Fibroblast of the conjunctiva (primary cell): Measurements from ENCODE around the gene COX8C.
"Not testable (repeated sequence)": the region's sequence is repeated elsewhere in the genome, so short reads cannot be mapped to it uniquely, and the experiment has no call there.

ENCODE experiments used
- DNase-seq: peaks from one replicate; pipeline ENCODE4 v3.0.0-alpha.2; 2010; ENCODE audit warnings: low read depth

COX8C gene

GRCh38 chr14:93322929-93323599, 23.9 kb upstream of the COX8C start:
- DNase-seq = no peak

- no peak for DNase-seq
Observed at GRCh38 chr14:93323600-93324174, 23.3 kb upstream of the COX8C start.

- no peak for DNase-seq
Observed at GRCh38 chr14:93326196-93326595, 20.8 kb upstream of the COX8C start.

GRCh38 chr14:93328546-93328945, 18.4 kb upstream of the COX8C start:
- no peak for DNase-seq

- DNase-seq = no peak
Observed at GRCh38 chr14:93329965-93330608, 16.9 kb upstream of the COX8C start.

- DNase-seq = no peak
Observed at GRCh38 chr14:93330609-93331000, 16.4 kb upstream of the COX8C start.

- DNase-seq = no peak
Observed at GRCh38 chr14:93331002-93331727, 15.8 kb upstream of the COX8C start.

GRCh38 chr14:93331728-93332396, 15.1 kb upstream of the COX8C start:
- DNase-seq = no peak

- no peak for DNase-seq
Observed at GRCh38 chr14:93332397-93332852, 14.6 kb upstream of the COX8C start.

- peak; percentile 85 for DNase-seq
Observed at GRCh38 chr14:93332853-93333630, 13.9 kb upstream of the COX8C start, which contains the start of gene BTBD7. Gene BTBD7 (minus strand): TSS chr14:93333036. CDS start chr14:93296051, 36,985 bp downstream.

GRCh38 chr14:93333631-93334103, 13.3 kb upstream of the COX8C start:
- no peak for DNase-seq

- DNase-seq = no peak
Observed at GRCh38 chr14:93337143-93337753, 9.7 kb upstream of the COX8C start.

GRCh38 chr14:93337884-93338283, 9.1 kb upstream of the COX8C start:
- DNase-seq = no peak

GRCh38 chr14:93343266-93343665, 3.7 kb upstream of the COX8C start:
- DNase-seq = no peak

- DNase-seq = no peak
Observed at GRCh38 chr14:93343797-93344196, 3.2 kb upstream of the COX8C start.

GRCh38 chr14:93347850-93348249, 868 bp downstream of the COX8C start:
- DNase-seq = no peak

GRCh38 chr14:93348292-93348691, 1.3 kb downstream of the COX8C start:
- no peak for DNase-seq

GRCh38 chr14:93354873-93355272, 7.9 kb downstream of the COX8C start:
- DNase-seq = not testable (repeated sequence)

- DNase-seq = no peak
Observed at GRCh38 chr14:93368996-93369712, 22.2 kb downstream of the COX8C start.

- DNase-seq = no peak
Observed at GRCh38 chr14:93369713-93370266, 22.8 kb downstream of the COX8C start.
